Sigmoid colon (tissue), 7 donors: ENCODE results near the gene SHISA5. TPM values are rescaled to one million over a fixed set of nuclear protein-coding genes. Genes with fewer than 3 reads are reported as not detected.

Source experiments
- DNase-seq: peaks from one replicate; pipeline ENCODE4 v3.0.0-alpha.2; 2019
- H3K27ac ChIP-seq, 4 donors: fragments of 200-600 bp; sonication (generic); one replicate each; pipeline ENCODE4 v1.5.1; 2016 to 2019; ENCODE audit warnings: mild to moderate bottlenecking in 1 of 4
- H3K27me3 ChIP-seq, 3 donors: fragments of 200-600 bp; sonication (generic); one replicate each; pipeline ENCODE4 v1.5.1; 2019; ENCODE audit warnings: mild to moderate bottlenecking in 1 of 3
- H3K36me3 ChIP-seq, 4 donors: fragments of 200-600 bp; sonication (generic); one replicate each; pipeline ENCODE4 v1.5.1; 2016 to 2019
- H3K4me1 ChIP-seq, 4 donors: fragments of 200-600 bp; sonication (generic); one replicate each; pipeline ENCODE4 v1.5.1; 2017 to 2019
- H3K4me3 ChIP-seq, 4 donors: fragments of 200-600 bp; sonication (generic); one replicate each; pipeline ENCODE4 v1.5.1; 2017 to 2019; ENCODE audit warnings: mild to moderate bottlenecking in 2 of 4, moderate library complexity in 1 of 4
- H3K9me3 ChIP-seq, 4 donors: fragments of 200-600 bp in 3 of 4; sonication (generic) in 3 of 4; one replicate each; pipeline versions ENCODE4 v1.5.1 to v1.6.1; 2013 to 2019
- CTCF ChIP-seq, 4 experiments: fragments of 450-650 bp in 3 of 4; fragments of 200-600 bp in 1 of 4; IDR thresholded peaks; one replicate each; pipeline ENCODE4 v1.5.1; 2016 to 2019; ENCODE audit warnings: antibody characterized with exemption in 4 of 4, mild to moderate bottlenecking in 3 of 4, moderate library complexity in 2 of 4
- EP300 ChIP-seq, 4 donors: sonication (generic); formaldehyde crosslinking; IDR thresholded peaks; one replicate each; pipeline ENCODE4 v1.6.1; 2017; ENCODE audit warnings: antibody characterized with exemption in 4 of 4
- POLR2A ChIP-seq, 2 donors: fragments of 450-650 bp; IDR thresholded peaks; one replicate each; pipeline ENCODE4 v1.6.1; 2016; ENCODE audit warnings: antibody characterized with exemption in 2 of 2, mild to moderate bottlenecking in 2 of 2, moderate library complexity in 2 of 2
- POLR2AphosphoS5 ChIP-seq, 4 donors: sonication (generic); formaldehyde crosslinking; IDR thresholded peaks; one replicate each; pipeline ENCODE4 v1.6.1; 2017; ENCODE audit warnings: antibody characterized with exemption in 4 of 4
- WGBS, 2 donors: extraction: QIAGEN DNeasy Blood & Tissue Kit; methylation state at CpG; one replicate each; pipeline ENCODE4 v1.1.7; 2013; 5-methylcytosine and 5-hydroxymethylcytosine counted together
- intact Hi-C: fragments of 100-400 bp; cut with DNase I; formaldehyde crosslinking; loops from one replicate; pipeline ENCODE4 v1.15.1; 2023
- polyA plus RNA-seq, 3 donors: library from polyadenylated mRNA; stranded (reverse); fragments of 200-250 nt; gene quantifications; one replicate each; pipeline ENCODE4 v1.2.3, GENCODE V29; 2013
- total RNA-seq, 4 donors: library from RNA; depleted of rRNA; stranded (reverse); fragments of >200 nt; gene quantifications; one replicate each; pipeline ENCODE4 v1.1.0, GENCODE V29; 2016
- donor health status: healthy with polysubstance abuse.
- donor health status: Bipolar disorder and iron deficiency.
- donor health status: healthy.

Gene SHISA5
- total and polyA plus RNA-seq, 7 donors = 57.7 to 142 (median 70.3) TPM

GRCh38 chr3:48470286-48470685 is 33.7 kb downstream of the SHISA5 start:
- no peaks in the 10 kb centered on the region for H3K9me3 ChIP-seq
- WGBS, 2 donors = 46 to 77% methylated on average over 1 of the region's 1 CpG
- TF ChIP-seq EP300 (IDR thresholded peaks at IDR 0.05) = no peak
- no peak for TF ChIP-seq POLR2AphosphoS5 (IDR thresholded peaks at IDR 0.05)
- TF ChIP-seq POLR2A (IDR thresholded peaks at IDR 0.05) = no peak
- no peak for TF ChIP-seq CTCF (IDR thresholded peaks at IDR 0.05)
- peak overlapping the region in 3 of 4 donors; percentile 14 to 42 (median 18) for H3K27ac ChIP-seq
- peaks cover 0 to 73% (median 71%) of the 10 kb centered on the region in 4 donors for H3K4me1 ChIP-seq
- no peaks in the 10 kb centered on the region for H3K27me3 ChIP-seq
- intact Hi-C loops = no loop called here
- DNase-seq = no peak
- peaks cover 9 to 36% (median 16%) of the 10 kb centered on the region in 4 donors for H3K36me3 ChIP-seq
- no peak overlapping the region for H3K4me3 ChIP-seq

- Histone ChIP-seq H3K9me3 (no peaks in the 10 kb centered on the region), H3K4me3 (no peak overlapping the region), H3K4me1 (peaks cover 0 to 79% (median 77%) of the 10 kb centered on the region in 4 donors), H3K27me3 (no peaks in the 10 kb centered on the region), H3K27ac (peak overlapping the region in 3 of 4 donors; percentile 14 to 100 (median 99)), H3K36me3 (peaks cover 9 to 36% (median 16%) of the 10 kb centered on the region in 4 donors)
- no peak for TF ChIP-seq CTCF (IDR thresholded peaks at IDR 0.05)
- TF ChIP-seq EP300 (IDR thresholded peaks at IDR 0.05) = no peak
- 87 to 89% methylated on average over 29 of the region's 29 CpGs for WGBS, 2 donors
- DNase-seq = no peak
- intact Hi-C loops = no loop called here
Observed at GRCh38 chr3:48469046-48469915, 34.7 kb downstream of the SHISA5 start.

GRCh38 chr3:48468329-48468731 is 35.6 kb downstream of the SHISA5 start:
- WGBS, 2 donors = 41 to 71% methylated on average over 8 of the region's 8 CpGs
- peak overlapping the region; percentile 99 to 100 (median 99) for H3K27ac ChIP-seq
- H3K9me3 ChIP-seq = no peaks in the 10 kb centered on the region
- peaks cover 0 to 76% (median 73%) of the 10 kb centered on the region in 4 donors for H3K4me1 ChIP-seq
- intact Hi-C loops = no loop called here
- DNase-seq = no peak
- TF ChIP-seq POLR2A (IDR thresholded peaks at IDR 0.05) (no peak), POLR2AphosphoS5 (IDR thresholded peaks at IDR 0.05) (no peak), EP300 (IDR thresholded peaks at IDR 0.05) (no peak), CTCF (IDR thresholded peaks at IDR 0.05) (no peak)
- peaks cover 9 to 36% (median 16%) of the 10 kb centered on the region in 4 donors for H3K36me3 ChIP-seq
- H3K27me3 ChIP-seq = no peaks in the 10 kb centered on the region
- H3K4me3 ChIP-seq = no peak overlapping the region

GRCh38 chr3:48467473-48468267 is 36.3 kb downstream of the SHISA5 start:
- intact Hi-C loops = loop anchor here (2.0 kb wide), 1 partner anchor 35 kb away; no protein-coding TSS in a partner anchor
- 61 to 74% methylated on average over 7 of the region's 7 CpGs for WGBS, 2 donors
- DNase-seq = no peak
- Histone ChIP-seq H3K9me3 (no peaks in the 10 kb centered on the region), H3K4me3 (peak overlapping the region in 2 of 4 donors; percentile 52 to 55), H3K27ac (peak overlapping the region; percentile 99 to 100 (median 99)), H3K27me3 (no peaks in the 10 kb centered on the region), H3K36me3 (peaks cover 9 to 36% (median 16%) of the 10 kb centered on the region in 4 donors), H3K4me1 (peaks cover 0 to 73% (median 71%) of the 10 kb centered on the region in 4 donors)
- TF ChIP-seq POLR2A (IDR thresholded peaks at IDR 0.05) = no peak
- TF ChIP-seq CTCF (IDR thresholded peaks at IDR 0.05) = no peak
- no peak for TF ChIP-seq POLR2AphosphoS5 (IDR thresholded peaks at IDR 0.05)
- no peak for TF ChIP-seq EP300 (IDR thresholded peaks at IDR 0.05)
